Large intestine (tissue), 3 donors: ENCODE data around the gene HAO2. TPM values are rescaled to one million over a fixed set of nuclear protein-coding genes. Genes with fewer than 3 reads are reported as not detected.
"Not testable (repeated sequence)": the region's sequence is repeated elsewhere in the genome, so short reads cannot be mapped to it uniquely, and the experiment has no call there.

Source experiments
- DNase-seq, 2 donors: peaks; one replicate each; pipeline versions ENCODE4 v3.0.0 to v3.0.0-alpha.2; 2013
- H3K27ac ChIP-seq: one replicate; pipeline ENCODE4 v1.5.1; 2013; ENCODE audit warnings: low read length
- H3K27me3 ChIP-seq: 2 replicates; pipeline ENCODE4 v1.6.1; 2013; ENCODE audit warnings: low read length; ENCODE audit not compliant: control insufficient read depth, insufficient read depth
- H3K36me3 ChIP-seq: 2 replicates; pipeline ENCODE4 v1.6.1; 2013; ENCODE audit warnings: low read length; ENCODE audit not compliant: control insufficient read depth, insufficient read depth
- H3K4me1 ChIP-seq: one replicate; pipeline ENCODE4 v1.6.1; 2013; ENCODE audit warnings: low read length; ENCODE audit not compliant: control insufficient read depth, insufficient read depth
- H3K4me3 ChIP-seq: one replicate; pipeline ENCODE4 v1.5.1; 2013; ENCODE audit warnings: low read length
- H3K9me3 ChIP-seq: one replicate; pipeline ENCODE4 v1.6.1; 2013; ENCODE audit warnings: mild to moderate bottlenecking, low read depth, low read length, moderate library complexity; ENCODE audit not compliant: control insufficient read depth
- WGBS: methylation state at CpG from one replicate; pipeline ENCODE4 v1.1.5; 2013; ENCODE audit warnings: low lambda C conversion rate; ENCODE audit not compliant: insufficient coverage; 5-methylcytosine and 5-hydroxymethylcytosine counted together
- polyA plus RNA-seq: library from polyadenylated mRNA; unstranded; fragments of 120-200 nt; gene quantifications from one replicate; pipeline ENCODE4 v1.2.1, GENCODE V29; 2013

Gene HAO2
- polyA plus RNA-seq, 1 donor, result 0.91 TPM

GRCh38 chr1:119376594-119376993 lies 8.0 kb downstream of the HAO2 start:
- no peaks in the 10 kb centered on the region for H3K36me3 ChIP-seq
- H3K27ac ChIP-seq, result no peak overlapping the region
- no peak for DNase-seq
- H3K9me3 ChIP-seq, result no peaks in the 10 kb centered on the region
- H3K27me3 ChIP-seq, result no peaks in the 10 kb centered on the region
- H3K4me3 ChIP-seq, result no peak overlapping the region
- peaks cover 19% of the 10 kb centered on the region for H3K4me1 ChIP-seq
- 82% methylated on average over 1 of the region's 1 CpG for WGBS

GRCh38 chr1:119377594-119377993 lies 9.0 kb downstream of the HAO2 start:
- peaks cover 19% of the 10 kb centered on the region for H3K4me1 ChIP-seq
- not testable (repeated sequence) for H3K27ac ChIP-seq, DNase-seq, H3K9me3 ChIP-seq, H3K27me3 ChIP-seq, H3K4me3 ChIP-seq, H3K36me3 ChIP-seq
- no CpG with 5 or more reads among the region's 2 CpGs for WGBS

GRCh38 chr1:119379117-119379516 lies 10.5 kb downstream of the HAO2 start:
- Histone ChIP-seq H3K36me3 (no peaks in the 10 kb centered on the region), H3K4me3 (no peak overlapping the region), H3K27me3 (no peaks in the 10 kb centered on the region), H3K9me3 (no peaks in the 10 kb centered on the region), H3K27ac (no peak overlapping the region), H3K4me1 (peaks cover 7% of the 10 kb centered on the region)
- WGBS, result no CpG with 5 or more reads among the region's 1 CpG
- DNase-seq, result no peak

GRCh38 chr1:119380304-119380703 lies 11.7 kb downstream of the HAO2 start:
- WGBS, result 89% methylated on average over 1 of the region's 2 CpGs
- DNase-seq, result no peak
- Histone ChIP-seq H3K4me3 (no peak overlapping the region), H3K27me3 (no peaks in the 10 kb centered on the region), H3K36me3 (no peaks in the 10 kb centered on the region), H3K4me1 (no peaks in the 10 kb centered on the region), H3K9me3 (no peaks in the 10 kb centered on the region), H3K27ac (no peak overlapping the region)

- Histone ChIP-seq H3K9me3 (no peaks in the 10 kb centered on the region), H3K4me3 (no peak overlapping the region), H3K27me3 (no peaks in the 10 kb centered on the region), H3K4me1 (no peaks in the 10 kb centered on the region), H3K27ac (no peak overlapping the region), H3K36me3 (no peaks in the 10 kb centered on the region)
- WGBS, result no CpG with 5 or more reads among the region's 5 CpGs
- DNase-seq, result no peak
These were observed 12.5 kb downstream of the HAO2 start for GRCh38 chr1:119380983-119381662.

- H3K27ac ChIP-seq, result no peak overlapping the region
- no peak for DNase-seq
- H3K4me1 ChIP-seq, result no peaks in the 10 kb centered on the region
- no peaks in the 10 kb centered on the region for H3K36me3 ChIP-seq
- no peaks in the 10 kb centered on the region for H3K27me3 ChIP-seq
- 100% methylated on average over 1 of the region's 4 CpGs for WGBS
- no peak overlapping the region for H3K4me3 ChIP-seq
- no peaks in the 10 kb centered on the region for H3K9me3 ChIP-seq
These were observed 16.0 kb downstream of the HAO2 start for GRCh38 chr1:119384591-119384990.

GRCh38 chr1:119385650-119386049 lies 17.1 kb downstream of the HAO2 start:
- WGBS, result 71% methylated on average over 1 of the region's 1 CpG
- DNase-seq, result no peak
- H3K36me3 ChIP-seq, result no peaks in the 10 kb centered on the region
- H3K4me3 ChIP-seq, result no peak overlapping the region
- peaks cover 7% of the 10 kb centered on the region for H3K4me1 ChIP-seq
- H3K9me3 ChIP-seq, result no peaks in the 10 kb centered on the region
- no peaks in the 10 kb centered on the region for H3K27me3 ChIP-seq
- H3K27ac ChIP-seq, result no peak overlapping the region

- WGBS, result no CpG with 5 or more reads among the region's 3 CpGs
- Histone ChIP-seq H3K27me3 (no peaks in the 10 kb centered on the region), H3K9me3 (no peaks in the 10 kb centered on the region), H3K36me3 (no peaks in the 10 kb centered on the region), H3K4me1 (peaks cover 21% of the 10 kb centered on the region), H3K27ac (no peak overlapping the region), H3K4me3 (no peak overlapping the region)
- no peak for DNase-seq
These were observed 19.3 kb downstream of the HAO2 start for GRCh38 chr1:119387858-119388257.

- H3K27ac ChIP-seq, result no peak overlapping the region
- WGBS, result no CpG with 5 or more reads among the region's 1 CpG
- no peaks in the 10 kb centered on the region for H3K9me3 ChIP-seq
These were observed 19.9 kb downstream of the HAO2 start for GRCh38 chr1:119388450-119388849.

GRCh38 chr1:119390526-119390925 lies 21.9 kb downstream of the HAO2 start:
- Histone ChIP-seq H3K4me3 (no peak overlapping the region), H3K27me3 (no peaks in the 10 kb centered on the region), H3K4me1 (peaks cover 36% of the 10 kb centered on the region), H3K9me3 (no peaks in the 10 kb centered on the region), H3K27ac (peak overlapping the region; percentile 72), H3K36me3 (no peaks in the 10 kb centered on the region)
- peak; percentile 33 to 77 for DNase-seq

More at GRCh38 chr1:119388450-119388849, 19.9 kb downstream of the HAO2 start:
- no peaks in the 10 kb centered on the region for H3K27me3 ChIP-seq
- no peak overlapping the region for H3K4me3 ChIP-seq
- H3K4me1 ChIP-seq, result peaks cover 25% of the 10 kb centered on the region
- no peaks in the 10 kb centered on the region for H3K36me3 ChIP-seq
- no peak for DNase-seq

GRCh38 chr1:119391749-119392148 lies 23.2 kb downstream of the HAO2 start:
- no peaks in the 10 kb centered on the region for H3K36me3 ChIP-seq
- no peak overlapping the region for H3K4me3 ChIP-seq
- no peaks in the 10 kb centered on the region for H3K27me3 ChIP-seq
- no peaks in the 10 kb centered on the region for H3K9me3 ChIP-seq
- no CpG with 5 or more reads among the region's 3 CpGs for WGBS
- H3K4me1 ChIP-seq, result peaks cover 37% of the 10 kb centered on the region
- H3K27ac ChIP-seq, result peak overlapping the region; percentile 72
- DNase-seq, result no peak
